A673 (cell line): ENCODE results near the gene NPEPL1.

Experiments used
- CTCF ChIP-seq: fragments of 300-800, 200-600 bp; sonication (generic); conservative IDR thresholded peaks from 2 replicates; pipeline ENCODE4 v1.5.1; 2017; ENCODE audit warnings: low read depth, mild to moderate bottlenecking, antibody characterized with exemption, low read length, moderate library complexity, mixed read lengths
- EZH2 ChIP-seq: fragments of 200-600 bp; sonication (generic); IDR thresholded peaks from 2 replicates; pipeline ENCODE4 v1.6.1; 2017; ENCODE audit warnings: borderline replicate concordance, low read depth, mild to moderate bottlenecking, mixed read lengths, antibody characterized with exemption, low read length; ENCODE audit not compliant: poor library complexity, severe bottlenecking

GRCh38 chr20:58651559-58651945 lies 41.0 kb upstream of the NPEPL1 start:
- TF ChIP-seq CTCF: no peak
- no peak for TF ChIP-seq EZH2
